DOHH2 (cell line): Measurements from ENCODE around the gene ANKS4B.
A peak's percentile ranks its signal among the peaks of the same experiment; 100 is the strongest.

Experiments used
- H3F3A ChIP-seq: fragments of 200-600 bp; sonication (generic), shearing (Covaris generic); 2 replicates; pipeline ENCODE4 v1.6.0; 2016; ENCODE audit warnings: antibody characterized with exemption, mild to moderate bottlenecking; ENCODE audit not compliant: control insufficient read depth, insufficient read depth
- H3K27ac ChIP-seq: fragments of 200-600 bp; sonication (generic); 2 replicates; pipeline ENCODE4 v1.5.1; 2014; ENCODE audit warnings: low read depth, mild to moderate bottlenecking, low read length, moderate library complexity
- H3K27me3 ChIP-seq: fragments of 200-600 bp; sonication (generic); 2 replicates; pipeline ENCODE4 v1.6.1; 2014; ENCODE audit warnings: mild to moderate bottlenecking, low read length, mixed read lengths; ENCODE audit not compliant: control insufficient read depth
- H3K36me3 ChIP-seq: fragments of 200-600 bp; sonication (generic); 2 replicates; pipeline ENCODE4 v1.6.1; 2014; ENCODE audit warnings: mild to moderate bottlenecking, low read length, moderate library complexity, mixed read lengths; ENCODE audit not compliant: control insufficient read depth
- H3K4me1 ChIP-seq: fragments of 200-600 bp; sonication (generic); 2 replicates; pipeline ENCODE4 v1.6.1; 2014; ENCODE audit warnings: mild to moderate bottlenecking, low read length, mixed read lengths; ENCODE audit not compliant: control insufficient read depth
- H3K4me2 ChIP-seq: fragments of 200-600 bp; sonication (generic); 2 replicates; pipeline ENCODE4 v1.6.0; 2014; ENCODE audit warnings: mild to moderate bottlenecking, low read length, moderate library complexity
- H3K4me3 ChIP-seq: fragments of 200-600 bp; sonication (generic); 2 replicates; pipeline ENCODE4 v1.5.1; 2014; ENCODE audit warnings: mild to moderate bottlenecking, low read length, mixed read lengths
- H3K79me2 ChIP-seq: fragments of 200-600 bp; sonication (generic); 2 replicates; pipeline ENCODE4 v1.6.1; 2014; ENCODE audit warnings: mild to moderate bottlenecking, low read length, mixed read lengths; ENCODE audit not compliant: control insufficient read depth
- H3K9me2 ChIP-seq: fragments of 200-600 bp; sonication (generic); replicated peaks from 2 replicates; pipeline ENCODE4 v1.6.1; 2014; ENCODE audit warnings: mild to moderate bottlenecking, low read length, mixed read lengths; ENCODE audit not compliant: control insufficient read depth
- H3K9me3 ChIP-seq: fragments of 200-600 bp; sonication (generic); 2 replicates; pipeline ENCODE4 v1.6.1; 2014; ENCODE audit warnings: antibody characterized with exemption, low read length, mixed read lengths; ENCODE audit not compliant: control insufficient read depth, insufficient read depth
- H4K20me1 ChIP-seq: fragments of 200-600 bp; sonication (generic); 2 replicates; pipeline ENCODE4 v1.6.0; 2014; ENCODE audit warnings: low read depth, mild to moderate bottlenecking, antibody characterized with exemption, low read length, moderate library complexity; ENCODE audit not compliant: control insufficient read depth, insufficient read depth
- EZH2phosphoT487 ChIP-seq: fragments of 200-600 bp; sonication (generic); IDR thresholded peaks from 2 replicates; pipeline ENCODE4 v1.6.1; 2017; ENCODE audit warnings: borderline replicate concordance, mild to moderate bottlenecking, antibody characterized with exemption, low read length, moderate library complexity, mixed read lengths
- TF ChIP-seq, protein P1 (sequence below): fragments of 200-600 bp; sonication (generic); IDR thresholded peaks from one replicate; pipeline ENCODE4 v1.5.1; 2014; ENCODE audit warnings: antibody characterized with exemption, mild to moderate bottlenecking, low read depth, low read length; ENCODE audit not compliant: poor library complexity, severe bottlenecking

Gene ANKS4B

DNA sequence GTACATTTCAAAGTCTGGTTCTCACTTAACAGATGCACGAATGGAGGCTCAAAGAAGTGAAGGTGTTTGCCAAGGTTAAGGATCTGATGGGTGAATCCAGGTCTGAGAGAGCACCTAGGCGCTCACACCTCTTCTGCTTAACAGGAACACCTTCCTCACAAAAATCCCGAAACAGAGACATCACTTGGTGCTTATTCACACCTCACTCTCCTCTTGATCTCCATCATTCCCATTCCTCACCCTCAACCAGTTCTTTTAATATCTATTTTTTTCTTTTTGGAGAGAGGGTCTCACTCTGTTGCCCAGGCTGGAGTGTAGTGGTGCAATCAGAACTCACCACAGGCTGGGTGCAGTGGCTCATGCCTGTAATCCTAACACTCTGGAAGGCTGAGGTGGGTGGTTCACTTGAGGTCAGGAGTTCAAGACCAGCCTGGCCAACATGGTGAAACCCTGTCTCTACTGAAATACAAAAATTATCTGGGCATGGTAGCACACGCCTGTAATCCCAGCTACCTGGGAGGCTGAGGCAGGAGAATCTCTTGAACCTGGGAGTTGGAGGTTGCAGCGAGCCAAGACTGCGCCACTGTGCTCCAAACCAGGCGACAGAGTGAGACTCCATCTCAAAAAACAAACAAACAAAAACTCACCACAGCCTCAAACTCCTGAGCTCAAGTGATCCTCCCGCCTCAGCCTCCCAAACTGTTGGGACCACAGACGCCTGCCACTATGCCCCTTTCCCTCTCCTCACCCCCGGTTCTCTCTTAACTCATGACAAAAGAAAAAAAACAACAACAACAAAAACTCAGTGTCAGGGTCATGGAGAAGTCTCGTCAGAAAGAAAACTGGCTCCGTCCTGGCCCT is 29.5 kb downstream of the ANKS4B start:
- Histone ChIP-seq H3K27ac (no peak overlapping the region), H4K20me1 (0 out of 2 replicates have a peak, but pooled peaks cover 3% of the 10 kb centered on the region), H3K36me3 (no peaks in the 10 kb centered on the region), H3K4me1 (peaks cover 16% of the 10 kb centered on the region), H3K4me2 (peak overlapping the region; percentile 56), H3K79me2 (no peaks in the 10 kb centered on the region), H3K9me2 (no peaks in the 10 kb centered on the region), H3F3A (no peaks in the 10 kb centered on the region), H3K9me3 (no peaks in the 10 kb centered on the region), H3K4me3 (no peak overlapping the region; the same call in 1 of the 2 replicates), H3K27me3 (peaks cover 56% of the 10 kb centered on the region)
- TF ChIP-seq, protein P1, sequence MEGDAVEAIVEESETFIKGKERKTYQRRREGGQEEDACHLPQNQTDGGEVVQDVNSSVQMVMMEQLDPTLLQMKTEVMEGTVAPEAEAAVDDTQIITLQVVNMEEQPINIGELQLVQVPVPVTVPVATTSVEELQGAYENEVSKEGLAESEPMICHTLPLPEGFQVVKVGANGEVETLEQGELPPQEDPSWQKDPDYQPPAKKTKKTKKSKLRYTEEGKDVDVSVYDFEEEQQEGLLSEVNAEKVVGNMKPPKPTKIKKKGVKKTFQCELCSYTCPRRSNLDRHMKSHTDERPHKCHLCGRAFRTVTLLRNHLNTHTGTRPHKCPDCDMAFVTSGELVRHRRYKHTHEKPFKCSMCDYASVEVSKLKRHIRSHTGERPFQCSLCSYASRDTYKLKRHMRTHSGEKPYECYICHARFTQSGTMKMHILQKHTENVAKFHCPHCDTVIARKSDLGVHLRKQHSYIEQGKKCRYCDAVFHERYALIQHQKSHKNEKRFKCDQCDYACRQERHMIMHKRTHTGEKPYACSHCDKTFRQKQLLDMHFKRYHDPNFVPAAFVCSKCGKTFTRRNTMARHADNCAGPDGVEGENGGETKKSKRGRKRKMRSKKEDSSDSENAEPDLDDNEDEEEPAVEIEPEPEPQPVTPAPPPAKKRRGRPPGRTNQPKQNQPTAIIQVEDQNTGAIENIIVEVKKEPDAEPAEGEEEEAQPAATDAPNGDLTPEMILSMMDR, result no peak

DNA sequence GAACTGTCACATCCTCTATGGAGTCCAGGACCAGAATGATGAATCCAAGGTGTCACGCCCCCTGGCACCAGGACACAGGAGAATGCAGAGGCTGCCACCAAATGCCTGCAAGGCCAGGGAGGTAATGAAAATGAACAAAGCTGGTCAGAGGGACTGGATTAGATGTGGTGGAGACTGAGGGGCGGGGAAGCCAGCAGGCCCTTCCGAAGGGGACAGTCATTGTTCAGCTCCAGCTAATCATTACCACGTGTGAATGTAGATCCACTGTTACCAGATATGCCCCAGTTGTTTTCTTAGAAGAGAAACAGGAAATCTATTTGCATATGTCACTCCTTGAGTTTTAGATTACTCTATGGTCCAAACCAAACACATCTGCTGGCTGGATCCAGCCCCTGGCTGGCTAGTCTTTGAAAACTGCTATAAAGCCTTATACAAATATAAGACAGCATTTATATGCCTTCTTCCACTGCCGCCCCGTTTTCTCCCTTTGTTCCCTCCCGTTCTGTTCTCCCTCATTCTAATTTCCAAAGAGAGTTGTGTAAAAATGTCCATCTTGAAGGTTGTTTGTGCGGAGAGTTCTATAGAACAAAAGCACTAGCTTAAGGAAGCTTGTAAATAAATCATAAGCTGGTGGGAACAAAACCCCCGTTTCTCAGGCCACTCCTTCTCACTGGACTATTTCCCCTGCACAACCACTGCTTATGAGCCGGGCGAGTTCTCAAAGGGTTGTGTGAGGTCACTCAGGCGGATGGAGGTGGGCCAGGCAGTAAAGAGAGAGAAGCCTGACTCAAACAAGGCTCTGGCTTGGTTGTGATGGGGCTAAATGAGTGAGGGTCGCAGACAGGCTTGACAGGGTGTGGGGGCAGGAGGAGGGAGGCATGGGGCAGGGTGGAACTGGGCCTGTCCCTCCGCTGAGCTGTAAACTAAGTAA is 30.4 kb downstream of the ANKS4B start:
- Histone ChIP-seq H3K79me2 (no peaks in the 10 kb centered on the region), H3K9me2 (no peaks in the 10 kb centered on the region), H3F3A (no peaks in the 10 kb centered on the region), H4K20me1 (0 out of 2 replicates have a peak, but pooled peaks cover 3% of the 10 kb centered on the region), H3K27me3 (peaks cover 50% of the 10 kb centered on the region), H3K9me3 (no peaks in the 10 kb centered on the region), H3K36me3 (no peaks in the 10 kb centered on the region), H3K4me3 (peak overlapping the region; percentile 11; the same call in 1 of the 2 replicates), H3K27ac (no peak overlapping the region), H3K4me1 (peaks cover 23% of the 10 kb centered on the region), H3K4me2 (peak overlapping the region; percentile 56)
- no peak for TF ChIP-seq EZH2phosphoT487
- TF ChIP-seq, protein P1, result no peak

DNA sequence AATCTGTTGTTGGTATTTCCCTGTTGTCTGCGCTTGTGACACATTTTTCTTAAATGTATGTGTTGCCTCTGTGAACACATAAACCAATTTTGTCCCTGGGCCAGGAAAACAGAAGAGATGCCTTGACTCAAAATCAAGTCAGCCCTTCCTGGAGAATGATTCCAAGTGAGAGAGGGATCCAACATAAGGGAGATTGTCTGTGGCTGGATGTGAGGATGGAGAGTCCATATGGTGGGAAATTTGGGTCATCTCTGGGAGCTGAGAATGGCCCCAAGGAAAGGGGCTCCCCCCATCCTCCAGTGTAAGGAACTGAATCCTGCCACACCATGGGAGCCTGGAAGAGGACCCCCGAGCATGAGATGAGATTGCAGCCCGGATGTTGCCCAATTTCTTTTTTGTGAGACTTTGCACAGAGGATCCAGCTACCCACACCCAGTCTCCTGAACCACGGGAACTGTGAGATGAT is 31.1 kb downstream of the ANKS4B start:
- Histone ChIP-seq H3K36me3 (no peaks in the 10 kb centered on the region), H3K27me3 (peaks cover 48% of the 10 kb centered on the region), H3K79me2 (no peaks in the 10 kb centered on the region), H3K9me2 (no peaks in the 10 kb centered on the region), H3K4me2 (0 out of 2 replicates have a peak overlapping the region, but pooled peaks have one; percentile 56), H3K27ac (no peak overlapping the region), H4K20me1 (0 out of 2 replicates have a peak, but pooled peaks cover 3% of the 10 kb centered on the region), H3K4me1 (peaks cover 23% of the 10 kb centered on the region), H3F3A (no peaks in the 10 kb centered on the region), H3K9me3 (no peaks in the 10 kb centered on the region), H3K4me3 (no peak overlapping the region)
- TF ChIP-seq, protein P1, result no peak
- no peak for TF ChIP-seq EZH2phosphoT487
